ENCODE results near the gene SEMA3D.

SEMA3D gene

DNA sequence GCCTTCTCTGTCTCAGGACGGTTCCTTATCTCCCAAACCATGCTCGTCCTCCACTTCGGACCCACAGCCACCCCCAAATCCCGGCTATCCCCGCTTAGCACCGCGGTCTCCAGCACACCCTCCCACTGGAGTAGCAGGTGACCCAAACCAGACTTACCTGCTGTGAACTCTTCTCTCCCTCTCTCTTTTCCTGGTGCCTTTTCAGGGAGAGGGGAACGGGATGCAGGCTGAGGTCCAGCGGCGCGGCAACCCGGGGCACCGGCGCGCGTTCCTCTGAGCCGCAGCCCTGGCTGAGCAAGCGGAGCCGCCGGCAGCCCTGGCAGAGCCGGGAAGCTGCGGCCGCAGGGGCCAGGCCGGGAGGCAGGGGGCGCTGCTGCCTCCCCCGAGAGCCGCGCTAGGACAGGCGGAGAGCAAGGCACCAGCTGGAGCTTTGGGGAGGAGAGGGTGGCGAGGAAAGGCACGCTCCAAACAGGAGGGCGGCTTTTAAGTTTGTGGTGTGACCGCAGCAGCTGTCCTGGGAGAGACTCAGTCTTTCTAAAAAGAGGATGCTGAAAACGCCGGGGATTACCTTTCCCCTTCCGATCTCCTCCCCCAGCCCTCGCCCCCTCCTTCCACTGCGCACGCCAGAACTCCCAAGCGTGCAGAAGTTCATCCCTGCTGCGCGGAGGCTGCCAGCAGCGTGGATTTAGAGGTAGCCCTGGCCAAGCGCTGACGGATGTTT lies at the start of gene SEMA3D:
Gene SEMA3D (minus strand): TSS at position 536 of the 721 bp plus-strand sequence. CDS start 65,165 bp downstream, outside the sequence.
- DNase-seq = peak; percentile 33 to 44

DNA sequence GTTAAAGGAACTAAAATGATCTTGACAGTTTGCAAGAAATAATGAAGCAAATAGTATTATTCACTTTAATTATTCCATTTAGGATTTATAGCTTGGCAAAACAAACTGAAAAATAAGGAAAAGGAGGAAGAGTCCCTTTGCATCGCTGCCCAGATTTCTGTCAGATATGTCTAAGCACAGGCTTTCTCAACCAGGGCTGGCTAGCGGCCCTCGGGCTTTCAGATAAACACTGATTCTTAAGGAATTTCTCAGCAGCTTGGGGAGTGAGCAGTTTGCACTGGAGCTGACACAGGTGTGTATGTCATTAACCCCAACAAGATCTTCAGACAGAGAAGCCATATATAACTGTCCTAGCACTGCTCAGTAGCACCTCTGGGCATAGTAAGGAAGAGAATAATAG lies 47.9 kb upstream of the SEMA3D start:
- DNase-seq = no peak

- DNase-seq = no peak
Measured at GRCh38 chr7:85232068-85232467, 45.2 kb upstream of the SEMA3D start.

- no peak for DNase-seq
Measured at GRCh38 chr7:85230623-85231022, 43.8 kb upstream of the SEMA3D start.

DNA sequence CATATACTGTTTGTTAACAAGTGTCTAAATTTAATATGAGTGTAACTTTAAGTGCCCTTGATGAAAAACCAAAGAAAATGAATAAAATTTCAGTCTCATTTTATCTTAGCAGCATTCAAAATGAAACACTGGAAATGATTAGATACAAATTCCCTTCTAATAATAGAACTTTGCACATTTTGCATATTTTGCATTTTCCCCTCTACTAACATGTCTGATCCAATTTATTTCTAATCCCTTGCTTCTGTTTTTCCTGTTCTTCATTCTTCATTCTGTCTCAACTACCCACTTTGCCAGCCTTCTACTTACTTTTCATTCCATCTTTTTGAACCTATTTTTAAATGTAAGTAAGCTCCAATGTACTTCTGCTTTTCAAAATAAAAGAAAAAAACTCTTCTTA lies 42.7 kb upstream of the SEMA3D start:
- DNase-seq = no peak

- no peak for DNase-seq
Measured at GRCh38 chr7:85226361-85227085, 39.7 kb upstream of the SEMA3D start.

DNA sequence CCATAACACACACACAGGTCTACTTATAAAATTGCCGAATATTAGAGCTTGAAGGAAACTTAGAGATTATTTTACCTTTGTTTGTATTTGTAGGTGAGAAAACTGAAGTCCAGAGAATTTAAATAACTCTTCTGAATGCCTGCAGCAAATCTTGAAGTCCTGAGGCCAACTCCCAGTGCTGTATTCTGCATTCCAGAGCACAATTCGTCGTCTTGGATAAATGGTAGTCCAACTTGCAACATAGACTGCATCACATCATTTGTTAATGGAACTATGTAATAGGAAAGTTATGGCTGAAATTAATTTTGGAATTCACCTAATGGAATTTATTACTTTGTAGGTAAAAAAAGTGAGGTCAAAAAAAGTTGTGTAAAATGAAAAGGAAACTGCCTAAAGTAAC lies 37.3 kb upstream of the SEMA3D start:
- DNase-seq = no peak

- DNase-seq = no peak
Measured at GRCh38 chr7:85222522-85222921, 35.7 kb upstream of the SEMA3D start.

DNA sequence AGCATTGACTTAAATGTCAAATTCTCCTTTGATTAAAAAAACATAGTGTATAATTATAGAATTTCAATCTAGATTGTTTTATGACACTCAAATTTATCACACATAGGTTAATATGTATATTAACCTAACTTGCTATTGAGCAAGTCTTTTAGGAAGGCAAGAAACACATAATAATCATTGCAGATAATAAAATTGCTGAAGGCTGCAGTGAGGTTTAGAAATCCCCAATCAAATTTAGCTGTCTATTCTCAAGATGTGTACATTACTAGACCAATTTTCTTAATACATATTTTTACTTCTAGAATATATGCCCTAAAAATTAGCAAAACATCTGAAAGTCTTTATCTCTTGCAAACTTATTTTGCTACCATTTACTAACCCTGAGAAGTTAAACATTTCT lies 34.9 kb upstream of the SEMA3D start:
- no peak for DNase-seq

DNA sequence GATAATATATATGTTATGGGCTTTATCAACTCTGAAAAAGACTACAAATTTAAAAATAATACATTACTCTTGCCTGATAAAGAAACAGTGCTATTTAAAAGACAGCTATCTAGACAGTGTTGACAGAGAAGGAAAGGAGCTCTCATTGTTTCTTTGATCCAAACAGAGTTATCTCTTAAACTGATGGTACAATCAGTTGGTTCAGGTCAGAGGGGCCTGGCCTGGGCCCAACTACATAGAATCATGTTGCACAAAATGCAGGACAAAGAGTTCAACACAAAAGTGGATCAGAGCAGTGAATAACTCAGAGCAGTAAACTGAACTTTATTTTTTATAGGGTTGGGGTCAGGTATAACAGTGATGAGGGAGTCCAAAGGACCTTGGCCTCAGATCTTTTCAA lies 33.8 kb upstream of the SEMA3D start:
- no peak for DNase-seq

- DNase-seq = no peak
Measured at GRCh38 chr7:85220023-85220422, 33.2 kb upstream of the SEMA3D start.

GRCh38 chr7:85217085-85217484 lies 30.2 kb upstream of the SEMA3D start:
- no peak for DNase-seq

DNA sequence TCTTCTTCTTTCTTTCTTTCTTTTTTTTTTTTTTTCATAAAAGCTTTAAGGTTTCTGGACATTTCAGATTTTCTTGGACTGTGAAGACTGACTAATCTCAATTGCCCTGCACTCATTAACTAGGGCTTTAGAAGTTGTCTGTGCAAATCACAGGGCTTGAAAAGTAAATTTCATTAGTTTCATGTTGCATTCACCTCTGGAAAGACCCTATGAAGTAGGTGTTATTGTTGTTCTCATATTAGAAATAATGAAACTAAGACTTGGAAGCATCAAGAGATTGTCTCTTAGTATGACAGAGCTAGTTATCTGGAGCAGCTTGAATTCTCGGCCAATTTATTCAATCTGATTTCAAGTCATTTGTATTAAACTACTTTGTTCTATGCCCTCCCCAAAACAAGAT lies 28.2 kb upstream of the SEMA3D start:
- DNase-seq = no peak

GRCh38 chr7:85213500-85213899 lies 26.6 kb upstream of the SEMA3D start:
- DNase-seq = no peak

GRCh38 chr7:85205754-85206153 lies 18.9 kb upstream of the SEMA3D start:
- no peak for DNase-seq

- DNase-seq = no peak
Measured at GRCh38 chr7:85204496-85204895, 17.6 kb upstream of the SEMA3D start.

DNA sequence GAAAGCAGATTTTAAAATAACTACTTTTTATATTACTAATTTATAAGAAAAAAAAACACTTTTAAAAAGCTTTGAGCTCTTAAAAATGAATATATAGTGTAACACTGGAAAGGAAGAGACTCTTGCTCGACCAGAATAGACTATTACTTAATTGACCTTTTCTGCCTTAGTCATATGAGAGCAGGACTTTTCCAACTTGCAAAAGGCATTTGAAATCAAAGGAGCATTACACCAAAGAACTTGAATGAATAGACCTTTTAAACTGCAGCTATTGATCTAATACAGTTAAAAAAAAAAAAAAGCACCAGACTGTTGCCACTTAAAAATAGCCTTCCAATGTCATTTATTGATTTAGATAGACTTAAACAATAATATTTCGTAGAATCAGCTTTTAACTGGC lies 17.2 kb upstream of the SEMA3D start:
- DNase-seq = no peak

DNA sequence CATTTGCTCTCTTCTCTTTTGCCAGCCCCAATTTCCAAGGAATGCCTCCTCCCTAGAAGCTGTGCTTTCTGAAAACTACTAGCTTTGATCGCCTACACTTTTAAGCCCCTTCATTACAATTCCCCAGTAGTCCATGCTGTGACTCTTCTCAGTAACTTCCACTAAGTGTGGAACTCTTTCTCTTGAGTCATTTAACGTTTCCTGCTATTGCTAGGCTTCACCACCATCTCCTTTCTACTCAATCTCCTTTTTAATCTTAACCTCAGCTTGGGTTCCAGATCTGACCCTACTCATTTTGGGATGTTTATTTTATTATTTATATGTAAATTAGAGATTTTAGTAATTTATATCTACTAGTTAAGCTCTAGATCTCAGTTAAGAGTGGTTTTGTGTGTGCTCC lies 14.4 kb upstream of the SEMA3D start:
- no peak for DNase-seq

DNA sequence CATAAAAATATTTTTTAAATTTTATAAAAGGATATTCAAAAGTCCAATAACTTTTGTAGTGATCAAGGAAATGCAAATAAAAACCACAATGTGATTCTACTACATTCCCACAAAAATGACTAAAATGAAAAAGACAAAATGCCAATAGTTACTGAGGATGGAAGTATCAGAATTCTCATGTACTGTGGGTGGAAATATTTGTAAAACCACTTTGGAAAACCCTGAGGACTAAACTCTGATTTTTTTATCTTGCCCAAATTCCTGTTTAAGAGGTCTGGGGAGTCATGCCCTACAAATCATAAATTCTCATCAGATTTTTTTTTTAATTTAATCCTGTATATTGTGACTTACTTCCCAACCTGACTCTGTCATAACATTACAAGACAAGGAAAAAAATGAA lies 9.8 kb upstream of the SEMA3D start:
- DNase-seq = no peak

- no peak for DNase-seq
Measured at GRCh38 chr7:85191383-85191782, 4.5 kb upstream of the SEMA3D start.

DNA sequence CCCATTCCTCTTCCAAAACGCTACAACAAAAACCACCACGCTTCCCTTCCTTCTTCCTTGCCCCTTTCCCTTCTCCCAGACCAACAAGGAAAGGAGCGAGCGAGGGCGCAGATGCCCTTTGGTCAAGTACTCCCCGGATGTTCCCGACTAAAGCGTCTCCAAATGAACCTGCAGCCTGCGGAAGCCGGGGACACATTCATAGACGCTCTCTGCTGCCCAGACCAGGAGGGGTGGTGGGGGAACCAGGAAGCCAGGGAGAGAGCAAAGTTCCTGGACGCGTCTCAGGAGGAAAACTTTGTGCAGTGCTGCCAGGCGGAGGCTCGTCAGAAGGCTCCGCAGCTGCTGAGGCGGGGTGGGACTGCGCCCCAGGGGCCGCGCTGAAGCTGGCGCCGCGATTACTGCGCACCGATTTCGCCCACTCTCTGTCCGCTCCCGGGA lies 754 bp downstream of the SEMA3D start:
- DNase-seq = no peak

- DNase-seq = no peak
Measured at GRCh38 chr7:85185424-85186082, 1.3 kb downstream of the SEMA3D start.

GRCh38 chr7:85184599-85185423 lies 2.0 kb downstream of the SEMA3D start:
- no peak for DNase-seq
